ENCODE results near the gene ATP13A2. TPM values are rescaled to one million over a fixed set of nuclear protein-coding genes. Genes with fewer than 3 reads are reported as not detected.

ATP13A2 gene
- total RNA-seq, 1 donor from 2014 or later, result 39.2 TPM

DNA sequence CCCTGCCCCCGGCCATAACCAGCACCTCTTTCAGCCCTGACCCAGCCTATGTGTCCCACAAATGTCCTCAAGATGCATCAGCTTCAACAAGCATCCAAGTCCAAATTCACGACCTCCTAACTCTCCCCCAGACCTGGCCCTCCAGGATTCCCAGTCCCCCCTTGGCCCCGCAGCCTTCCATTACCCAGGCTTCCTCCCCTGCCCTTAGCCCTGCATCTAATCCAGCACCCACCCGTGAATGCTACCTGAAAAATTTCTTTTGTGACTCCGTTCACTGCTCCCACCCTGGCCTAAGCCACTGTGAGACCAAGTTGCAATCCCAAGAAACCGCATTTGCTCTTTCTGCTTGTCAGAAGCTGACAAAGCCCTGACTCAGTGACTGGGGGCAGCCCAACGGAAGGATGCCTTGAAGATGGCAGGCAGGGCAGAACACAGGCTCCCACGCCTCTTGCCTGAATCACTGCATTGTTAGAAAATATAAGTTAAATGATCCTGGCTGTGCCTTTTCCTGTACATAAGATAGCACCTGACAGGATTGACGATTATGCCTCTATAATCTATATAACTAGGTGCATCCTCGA is 30.4 kb downstream of the ATP13A2 start:
- Histone ChIP-seq H3K27ac (peak overlapping the region; percentile 93 to 95), H3K36me3 (peaks cover 7 to 8% of the 10 kb centered on the region in 2 donors), H3K27me3 (no peaks in the 10 kb centered on the region), H3K4me3 (peak overlapping the region in 1 of 2 donors; percentile 88), H3K4me1 (peaks cover 0 to 16% of the 10 kb centered on the region in 2 donors), H3K9me3 (no peaks in the 10 kb centered on the region)
- TF ChIP-seq, protein P1, sequence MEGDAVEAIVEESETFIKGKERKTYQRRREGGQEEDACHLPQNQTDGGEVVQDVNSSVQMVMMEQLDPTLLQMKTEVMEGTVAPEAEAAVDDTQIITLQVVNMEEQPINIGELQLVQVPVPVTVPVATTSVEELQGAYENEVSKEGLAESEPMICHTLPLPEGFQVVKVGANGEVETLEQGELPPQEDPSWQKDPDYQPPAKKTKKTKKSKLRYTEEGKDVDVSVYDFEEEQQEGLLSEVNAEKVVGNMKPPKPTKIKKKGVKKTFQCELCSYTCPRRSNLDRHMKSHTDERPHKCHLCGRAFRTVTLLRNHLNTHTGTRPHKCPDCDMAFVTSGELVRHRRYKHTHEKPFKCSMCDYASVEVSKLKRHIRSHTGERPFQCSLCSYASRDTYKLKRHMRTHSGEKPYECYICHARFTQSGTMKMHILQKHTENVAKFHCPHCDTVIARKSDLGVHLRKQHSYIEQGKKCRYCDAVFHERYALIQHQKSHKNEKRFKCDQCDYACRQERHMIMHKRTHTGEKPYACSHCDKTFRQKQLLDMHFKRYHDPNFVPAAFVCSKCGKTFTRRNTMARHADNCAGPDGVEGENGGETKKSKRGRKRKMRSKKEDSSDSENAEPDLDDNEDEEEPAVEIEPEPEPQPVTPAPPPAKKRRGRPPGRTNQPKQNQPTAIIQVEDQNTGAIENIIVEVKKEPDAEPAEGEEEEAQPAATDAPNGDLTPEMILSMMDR (IDR thresholded peaks at IDR 0.05), result no peak
- no peak for DNase-seq (ENCODE audit: low spot score in 2 of 2)
- intact Hi-C loops (cut with DNase I), result no loop called here

DNA sequence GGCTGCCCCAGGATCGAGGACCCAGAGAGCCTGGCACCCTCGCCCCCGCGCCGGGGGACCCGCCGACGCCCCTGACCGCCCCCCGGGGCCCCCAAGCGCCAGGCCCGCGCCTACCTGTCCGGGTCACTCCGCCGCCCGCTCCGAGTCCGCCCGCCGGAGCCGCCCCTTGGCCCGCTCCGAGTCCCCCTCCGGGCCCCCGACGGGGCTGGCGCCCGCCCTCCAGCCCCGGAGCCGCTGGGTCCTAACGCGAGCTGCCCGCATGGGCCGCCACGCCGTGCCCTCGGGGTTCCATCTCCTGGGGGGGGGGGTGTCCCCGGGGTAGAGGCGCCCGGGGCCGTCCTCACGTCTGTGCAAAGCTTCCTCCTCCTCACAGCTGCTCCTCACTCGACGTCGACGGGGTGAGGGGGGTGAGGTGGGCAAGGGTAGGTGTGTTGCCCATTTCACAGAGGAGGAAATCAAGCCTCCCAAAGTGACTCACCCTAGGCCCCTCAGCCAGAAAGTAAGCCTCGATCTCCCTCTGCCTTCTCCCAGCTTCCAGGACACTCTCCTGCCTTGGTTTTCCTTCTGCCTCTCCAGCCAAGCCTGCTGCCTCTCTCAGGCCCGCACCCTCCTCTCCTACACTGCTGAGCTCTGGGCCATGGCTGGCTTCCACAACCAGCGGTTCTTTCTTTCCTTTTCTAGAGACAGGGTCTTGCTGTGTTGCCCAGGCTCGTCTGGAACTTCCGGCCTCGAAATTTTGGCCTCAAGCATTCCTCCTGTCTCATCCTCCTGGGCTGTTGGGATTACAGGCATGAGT is 31.1 kb downstream of the ATP13A2 start, which contains the start of gene MFAP2:
Gene MFAP2, minus strand, starts transcription at position 148 of the 796 bp plus-strand sequence. CDS start 2,347 bp downstream, outside the sequence.
- intact Hi-C loops (cut with DNase I), result no loop called here
- Histone ChIP-seq H3K4me1 (peaks cover 0 to 16% of the 10 kb centered on the region in 2 donors), H3K4me3 (peak within 1 kb of the TSS; percentile 62 to 88), H3K27ac (peak within 1 kb of the TSS; percentile 93 to 95), H3K9me3 (no peaks in the 10 kb centered on the region), H3K36me3 (peaks cover under 1% of the 10 kb centered on the region in 2 donors), H3K27me3 (no peaks in the 10 kb centered on the region)
- TF ChIP-seq, protein P1 (IDR thresholded peaks at IDR 0.05), result no peak
- DNase-seq (ENCODE audit: low spot score in 2 of 2), result no peak

DNA sequence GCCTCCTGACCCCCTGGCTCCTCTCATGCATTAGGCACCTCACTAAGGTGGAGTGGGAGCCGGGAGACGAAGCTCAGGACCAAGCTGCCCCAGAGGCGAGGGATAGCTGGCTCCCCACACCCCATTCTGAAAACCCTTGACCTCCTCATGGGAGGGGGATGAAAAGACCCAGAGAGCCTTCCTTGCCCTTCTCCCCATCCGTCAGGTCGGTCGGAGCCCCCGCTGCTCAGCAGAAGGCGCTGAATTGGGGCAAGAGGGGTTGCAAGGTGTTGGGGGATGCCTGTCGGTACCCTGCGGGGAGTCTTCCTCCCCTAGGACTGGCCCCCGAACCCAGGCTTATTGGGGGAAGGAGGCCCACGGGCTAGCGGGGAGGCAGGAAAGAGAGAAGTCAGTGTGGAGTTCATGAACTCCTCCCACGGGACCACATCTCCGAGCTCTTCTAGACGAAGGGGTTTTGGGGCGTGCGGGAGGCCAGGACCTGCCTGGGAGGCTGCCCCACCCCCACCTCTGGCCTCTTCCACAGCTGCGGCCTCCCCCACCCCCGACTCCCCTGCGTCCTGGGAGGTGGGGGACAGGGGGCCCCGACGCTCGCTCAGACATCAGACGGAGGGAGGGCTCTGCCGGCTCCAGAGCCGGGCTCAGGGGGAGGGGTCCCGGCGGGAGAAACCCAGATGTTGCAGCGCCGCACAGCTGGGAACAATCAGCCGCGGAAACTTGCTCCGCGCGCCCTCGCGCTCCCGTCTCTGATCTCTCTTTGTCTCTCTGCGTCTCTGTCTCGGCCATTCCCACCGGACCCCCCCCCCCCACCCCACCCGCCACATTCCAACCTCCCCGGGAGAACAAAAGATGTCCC is 32.0 kb downstream of the ATP13A2 start:
- H3K27ac ChIP-seq, result peak overlapping the region; percentile 93 to 95
- no peaks in the 10 kb centered on the region for H3K9me3 ChIP-seq
- TF ChIP-seq, protein P1 (IDR thresholded peaks at IDR 0.05), result no peak
- no peak for DNase-seq (ENCODE audit: low spot score in 2 of 2)
- no peaks in the 10 kb centered on the region for H3K36me3 ChIP-seq
- peaks cover 0 to 24% of the 10 kb centered on the region in 2 donors for H3K4me1 ChIP-seq
- intact Hi-C loops (cut with DNase I), result loop anchor here (2.0 kb wide), 1 partner anchor 15 kb away; no protein-coding TSS in a partner anchor
- peak overlapping the region; percentile 62 to 88 for H3K4me3 ChIP-seq
- no peaks in the 10 kb centered on the region for H3K27me3 ChIP-seq

DNA sequence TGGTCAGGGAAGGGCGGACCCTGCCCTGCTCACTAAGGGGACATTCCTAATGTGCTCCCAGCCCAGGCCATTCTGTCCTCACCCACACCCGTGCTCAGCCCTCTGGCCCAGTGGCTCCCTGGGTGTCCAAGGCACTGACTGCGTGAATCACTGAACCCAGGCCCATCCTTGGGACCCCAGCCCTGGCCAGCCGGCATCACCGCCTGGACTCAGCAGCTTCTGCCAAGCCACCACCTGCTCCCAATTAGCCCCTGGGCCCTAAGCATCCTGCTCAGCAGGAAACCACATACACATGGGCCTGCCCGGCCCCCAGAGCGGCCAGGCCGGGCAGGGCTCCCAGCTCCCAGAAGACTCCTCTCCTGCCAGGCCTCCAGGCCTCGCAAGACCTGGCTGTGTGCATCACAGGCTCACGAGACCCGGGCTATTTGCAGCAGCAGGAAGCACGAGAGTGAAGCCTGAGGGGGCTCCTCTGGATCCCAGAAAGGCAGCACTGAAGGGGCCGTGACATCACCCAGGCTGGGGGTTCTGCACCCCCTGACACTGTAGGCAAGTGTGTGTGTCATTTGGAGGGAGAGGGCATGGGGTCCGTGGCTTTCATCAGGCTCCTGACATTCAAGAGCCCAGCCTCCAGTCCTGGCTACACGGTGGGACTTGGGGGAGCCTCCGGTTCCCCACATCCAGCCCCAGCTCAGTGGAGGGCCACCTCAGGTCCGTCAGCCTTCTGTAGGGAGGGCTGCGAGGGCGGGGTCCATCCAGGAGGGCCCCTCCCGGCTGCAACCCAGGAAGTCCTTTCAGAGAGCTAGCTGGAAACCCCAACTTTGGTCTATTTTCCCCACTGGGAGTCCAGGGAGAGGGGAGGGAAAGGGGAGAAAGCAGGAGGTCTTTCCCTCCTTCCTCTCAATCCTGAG is 32.9 kb downstream of the ATP13A2 start:
- peak overlapping the region; percentile 93 to 95 for H3K27ac ChIP-seq
- TF ChIP-seq, protein P1 (IDR thresholded peaks at IDR 0.05), result no peak
- H3K36me3 ChIP-seq, result no peaks in the 10 kb centered on the region
- peak; percentile 71 to 89 for DNase-seq (ENCODE audit: low spot score in 2 of 2)
- no peaks in the 10 kb centered on the region for H3K27me3 ChIP-seq
- intact Hi-C loops (cut with DNase I), result loop anchor here (2.0 kb wide), 1 partner anchor 14 kb away; no protein-coding TSS in a partner anchor
- H3K9me3 ChIP-seq, result no peaks in the 10 kb centered on the region
- H3K4me1 ChIP-seq, result peaks cover 0 to 20% of the 10 kb centered on the region in 2 donors
- H3K4me3 ChIP-seq, result peak overlapping the region; percentile 62 to 88
